GM12801 (cell line): ENCODE data around the gene RSRC1.

ENCODE experiments used
- CTCF ChIP-seq: IDR thresholded peaks from one replicate; pipeline ENCODE4 v1.5.1; 2011; ENCODE audit warnings: control low read depth; ENCODE audit not compliant: insufficient read length; ENCODE audit errors: extremely low read depth

RSRC1 gene

GRCh38 chr3:158573714-158574113 lies 463.8 kb downstream of the RSRC1 start:
- TF ChIP-seq CTCF: no peak

GRCh38 chr3:158574646-158575045 lies 464.8 kb downstream of the RSRC1 start:
- no peak for TF ChIP-seq CTCF

GRCh38 chr3:158590223-158590622 lies 480.3 kb downstream of the RSRC1 start:
- TF ChIP-seq CTCF: no peak
